A549 (cell line): ENCODE measurements around the gene EGLN2. TPM values are rescaled to one million over a fixed set of nuclear protein-coding genes. Genes with fewer than 3 reads are reported as not detected.
A peak's percentile ranks its signal among the peaks of the same experiment; 100 is the strongest.

Experiments
- ATAC-seq, 2 experiments: fragments of 200-7000 bp in 1 of 2; fragments of >200 bp in 1 of 2; cut with Nextera tagmentation in 1 of 2; cut with Tn5 transposase in 1 of 2; 3 replicates each; pipeline versions ENCODE4 v1.8.0 to v1.9.1; 2018 to 2020; ENCODE audit warnings: mild to moderate bottlenecking in 1 of 2, moderate library complexity in 1 of 2
- CTCF ChIA-PET: fragments of 300-600 bp; sonication (Branson Sonifier 250); formaldehyde crosslinking; extraction: SDS; loops from one replicate; lab custom pipeline; 2021; ENCODE audit warnings: antibody characterized with exemption, inconsistent platforms; lab: Yijun Ruan, JAX
- POLR2A ChIA-PET: fragments of 350-600 bp; formaldehyde crosslinking; extraction: SDS; loops from one replicate; lab custom pipeline; 2021; ENCODE audit warnings: antibody characterized with exemption, inconsistent platforms; lab: Yijun Ruan, JAX
- DNase-seq, 2 experiments: peaks; one replicate each; pipeline versions ENCODE4 v3.0.0 to v3.0.0-alpha.2; 2011 to 2016; ENCODE audit warnings: low read depth in 1 of 2, low spot score in 1 of 2
- FAIRE-seq: peaks from 2 replicates; lab custom pipeline; 2011; peaks lifted over from hg19 to GRCh38; lab: Jason Lieb, UNC
- H3K27ac ChIP-seq, 2 experiments: fragments of >200 bp; sonication (Bioruptor Twin); formaldehyde crosslinking; 3 replicates each; pipeline ENCODE4 v1.5.1; 2016 to 2017
- H3K4me1 ChIP-seq: fragments of >200 bp; sonication (Bioruptor Twin); formaldehyde crosslinking; 3 replicates; pipeline ENCODE4 v1.6.1; 2016
- H3K4me2 ChIP-seq: fragments of >200 bp; sonication (Bioruptor Twin); formaldehyde crosslinking; 3 replicates; pipeline ENCODE4 v1.6.1; 2016
- H3K4me3 ChIP-seq: fragments of >200 bp; sonication (Bioruptor Twin); formaldehyde crosslinking; 3 replicates; pipeline ENCODE4 v1.5.1; 2016
- H3K9me3 ChIP-seq: fragments of >200 bp; sonication (Bioruptor Twin); formaldehyde crosslinking; 3 replicates; pipeline ENCODE4 v1.6.1; 2016
- ESRRA ChIP-seq: fragments of 150-350 bp; IDR thresholded peaks from 2 replicates; pipeline ENCODE4 v1.6.1; 2014; ENCODE audit warnings: mild to moderate bottlenecking, low read length, borderline replicate concordance
- FOSL2 ChIP-seq, 2 experiments: fragments of 450-650 bp in 1 of 2; fragments of >200 bp in 1 of 2; sonication (Bioruptor Twin) in 1 of 2; formaldehyde crosslinking; IDR thresholded peaks; 2 replicates each; pipeline versions ENCODE4 v1.5.0 to v1.6.1; 2016 to 2020; ENCODE audit warnings: mild to moderate bottlenecking in 1 of 2, moderate library complexity in 1 of 2
- FOXS1 ChIP-seq: fragments of 250-450 bp; sonication (Bioruptor Pico); IDR thresholded peaks from 2 replicates; pipeline ENCODE4 v1.5.0; 2020; ENCODE audit warnings: mild to moderate bottlenecking, moderate library complexity
- HOXB13 ChIP-seq: fragments of 250-450 bp; sonication (Bioruptor Pico); IDR thresholded peaks from 2 replicates; pipeline ENCODE4 v1.5.0; 2020; ENCODE audit warnings: low read depth, mild to moderate bottlenecking, moderate library complexity
- HOXB5 ChIP-seq: fragments of 250-450 bp; sonication (Bioruptor Pico); IDR thresholded peaks from 2 replicates; pipeline ENCODE4 v1.5.0; 2020; ENCODE audit warnings: mild to moderate bottlenecking, moderate library complexity
- JUN ChIP-seq, 2 experiments: fragments of >200 bp; sonication (Bioruptor Twin); formaldehyde crosslinking; IDR thresholded peaks; 2 replicates in 1 of 2; 3 replicates in 1 of 2; pipeline ENCODE4 v1.6.1; 2016 to 2017
- JUNB ChIP-seq: fragments of >200 bp; sonication (Bioruptor Twin); formaldehyde crosslinking; IDR thresholded peaks from 2 replicates; pipeline ENCODE4 v1.6.1; 2016
- NR3C1 ChIP-seq: fragments of >200 bp; sonication (Bioruptor Twin); formaldehyde crosslinking; IDR thresholded peaks from 3 replicates; pipeline ENCODE4 v1.6.1; 2017
- PHF8 ChIP-seq: fragments of 200-600 bp; sonication (generic); IDR thresholded peaks from 2 replicates; pipeline ENCODE4 v1.6.1; 2016; ENCODE audit warnings: low read depth, mild to moderate bottlenecking, antibody characterized with exemption, moderate library complexity, borderline replicate concordance
- POLR2AphosphoS2 ChIP-seq: conservative IDR thresholded peaks from 2 replicates; pipeline ENCODE4 v1.6.1; 2012; ENCODE audit warnings: low read length, improper control_type of control experiment, inconsistent platforms
- RAD21 ChIP-seq, 2 experiments: fragments of >200 bp in 1 of 2; sonication (Bioruptor Twin) in 1 of 2; formaldehyde crosslinking in 1 of 2; IDR thresholded peaks in 1 of 2; conservative IDR thresholded peaks in 1 of 2; 2 replicates in 1 of 2; 3 replicates in 1 of 2; pipeline ENCODE4 v1.6.1; 2012 to 2018; ENCODE audit warnings: inconsistent platforms in 1 of 2
- RARB ChIP-seq: fragments of 250-450 bp; sonication (Bioruptor Pico); IDR thresholded peaks from 2 replicates; pipeline ENCODE4 v1.8.0; 2021; ENCODE audit warnings: mild to moderate bottlenecking, moderate library complexity
- SMC3 ChIP-seq: fragments of >200 bp; sonication (Bioruptor Twin); formaldehyde crosslinking; IDR thresholded peaks from 3 replicates; pipeline ENCODE4 v1.6.1; 2018; ENCODE audit warnings: inconsistent platforms
- TFCP2L1 ChIP-seq: fragments of 250-450 bp; sonication (Bioruptor Pico); IDR thresholded peaks from 2 replicates; pipeline ENCODE4 v1.5.0; 2021; ENCODE audit warnings: mild to moderate bottlenecking
- WGBS: methylation state at CpG from one replicate; pipeline ENCODE4 v1.1.6; 2017; ENCODE audit errors: missing lambda C conversion rate; 5-methylcytosine and 5-hydroxymethylcytosine counted together
- polyA plus RNA-seq, 4 experiments: library from polyadenylated mRNA; depleted of rRNA in 3 of 4; stranded (reverse); fragments of >200 nt; fragmentation: RNase III in 1 of 4; extraction: RNeasy Plus Mini Kit Qiagen cat#74134 plus additional on column Dnase treatment in 1 of 4; gene quantifications; 2 replicates in 3 of 4; 3 replicates in 1 of 4; pipeline ENCODE4 v1.2.3, GENCODE V29; 2011 to 2017
- TF ChIP-seq, protein P1 (sequence below): fragments of 150-350 bp; IDR thresholded peaks from 2 replicates; pipeline ENCODE4 v1.6.1; 2014; ENCODE audit warnings: low read depth, mild to moderate bottlenecking, low read length
- TF ChIP-seq, protein P2 (sequence below): fragments of >200 bp; sonication (Bioruptor Twin); formaldehyde crosslinking; IDR thresholded peaks from 3 replicates; pipeline ENCODE4 v1.5.1; 2016

The EGLN2 gene
- polyA plus RNA-seq, 2 of the 4 experiments (the other 2 are of a cell fraction): 34.7 to 81.4 TPM

DNA sequence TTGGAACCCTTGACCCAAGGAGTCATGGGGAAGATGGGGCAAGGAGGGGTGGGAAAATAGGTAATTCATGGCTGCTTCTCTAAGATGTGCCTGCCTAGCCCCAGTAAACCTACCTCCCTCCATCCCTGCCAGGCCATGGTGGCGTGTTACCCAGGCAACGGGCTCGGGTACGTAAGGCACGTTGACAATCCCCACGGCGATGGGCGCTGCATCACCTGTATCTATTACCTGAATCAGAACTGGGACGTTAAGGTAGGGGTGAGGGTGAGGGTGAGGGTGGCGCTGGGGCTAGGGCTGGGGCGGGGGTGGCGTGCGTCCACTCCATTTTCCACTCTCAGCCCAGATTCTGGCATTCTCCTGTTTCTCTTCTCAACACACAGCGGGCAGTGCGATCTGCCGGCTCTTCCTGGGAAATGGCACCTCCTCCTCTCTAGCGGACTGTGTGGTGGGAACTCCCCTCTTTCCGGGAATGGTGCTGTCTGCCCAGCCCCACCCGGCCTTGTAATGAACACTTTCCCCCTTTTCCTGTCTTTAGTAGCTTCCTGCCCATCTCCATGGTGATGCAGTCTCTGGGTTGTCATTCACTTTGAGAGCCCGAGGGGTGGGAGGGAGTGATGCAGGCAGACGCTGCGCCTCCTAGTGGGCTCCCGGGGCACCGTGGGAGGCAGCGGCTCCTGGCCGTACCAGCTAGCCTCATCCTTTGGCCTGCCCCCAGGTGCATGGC lies 7.6 kb downstream of the EGLN2 start (continued):
- TF ChIP-seq SMC3: peak; percentile 79
- no peak; the same call in 1 of the 2 replicates for TF ChIP-seq TFCP2L1 (CRISPR knock-in tag)
- no peak for TF ChIP-seq JUNB
- TF ChIP-seq ESRRA: no peak
- no peak for TF ChIP-seq NR3C1
- no peak for TF ChIP-seq HOXB13 (CRISPR knock-in tag)
- no peak for TF ChIP-seq FOXS1
- TF ChIP-seq RARB (CRISPR knock-in tag): no peak
- no peak for TF ChIP-seq FOSL2 (IDR thresholded peaks at IDR 0.05)
- TF ChIP-seq FOSL2 (CRISPR knock-in tag; IDR thresholded peaks at IDR 0.05): 0 out of 2 replicates have a peak, but pooled peaks have one; percentile 19

DNA sequence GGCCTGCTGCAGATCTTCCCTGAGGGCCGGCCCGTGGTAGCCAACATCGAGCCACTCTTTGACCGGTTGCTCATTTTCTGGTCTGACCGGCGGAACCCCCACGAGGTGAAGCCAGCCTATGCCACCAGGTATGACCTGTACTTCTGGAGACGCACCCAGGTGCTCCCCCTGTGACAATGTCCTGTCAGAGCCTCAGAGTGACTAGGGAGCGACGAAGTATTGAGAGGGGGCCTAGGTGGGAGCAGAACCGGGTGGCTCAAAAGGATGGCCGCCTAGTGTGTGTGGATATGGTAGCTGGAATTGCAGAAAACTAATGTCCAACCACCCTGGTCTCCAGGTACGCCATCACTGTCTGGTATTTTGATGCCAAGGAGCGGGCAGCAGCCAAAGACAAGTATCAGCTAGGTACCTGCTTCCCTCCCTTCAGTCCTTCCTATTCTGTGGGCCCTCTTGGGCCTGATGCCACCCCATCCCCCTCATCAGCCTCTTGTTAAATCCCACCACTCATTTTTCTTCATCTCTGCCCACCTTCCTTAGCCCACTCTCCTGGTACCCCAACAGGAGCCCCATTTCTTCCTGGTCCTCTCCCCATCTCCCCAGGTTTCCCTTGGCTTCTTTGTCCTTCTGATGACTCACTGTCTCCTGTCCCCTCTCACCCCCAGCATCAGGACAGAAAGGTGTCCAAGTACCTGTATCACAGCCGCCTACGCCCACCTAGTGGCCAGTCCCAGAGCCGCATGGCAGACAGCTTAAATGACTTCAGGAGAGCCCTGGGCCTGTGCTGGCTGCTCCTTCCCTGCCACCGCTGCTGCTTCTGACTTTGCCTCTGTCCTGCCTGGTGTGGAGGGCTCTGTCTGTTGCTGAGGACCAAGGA lies 8.4 kb downstream of the EGLN2 start:
- FAIRE-seq (no peak), DNase-seq (peak; percentile 71 to 78), ATAC-seq (peak; percentile 31 to 32)
- no peak overlapping the region for H3K4me2 ChIP-seq
- H3K4me1 ChIP-seq: peaks cover 36% of the 10 kb centered on the region
- H3K9me3 ChIP-seq: no peaks in the 10 kb centered on the region
- CTCF ChIA-PET: interaction anchor here (0.5 to 15.7 kb wide), 48 partner anchors 9 to 344 kb away, joined by 3 to 162 read pairs (median 4); partner anchors contain the start of genes ACTMAP, COQ8B, CYP2F1 and EGLN2
- H3K4me3 ChIP-seq: no peak overlapping the region
- 0 out of 2 replicates have a peak, but pooled peaks have one; percentile 49 for TF ChIP-seq HOXB5 (CRISPR knock-in tag)
- TF ChIP-seq, protein P1, sequence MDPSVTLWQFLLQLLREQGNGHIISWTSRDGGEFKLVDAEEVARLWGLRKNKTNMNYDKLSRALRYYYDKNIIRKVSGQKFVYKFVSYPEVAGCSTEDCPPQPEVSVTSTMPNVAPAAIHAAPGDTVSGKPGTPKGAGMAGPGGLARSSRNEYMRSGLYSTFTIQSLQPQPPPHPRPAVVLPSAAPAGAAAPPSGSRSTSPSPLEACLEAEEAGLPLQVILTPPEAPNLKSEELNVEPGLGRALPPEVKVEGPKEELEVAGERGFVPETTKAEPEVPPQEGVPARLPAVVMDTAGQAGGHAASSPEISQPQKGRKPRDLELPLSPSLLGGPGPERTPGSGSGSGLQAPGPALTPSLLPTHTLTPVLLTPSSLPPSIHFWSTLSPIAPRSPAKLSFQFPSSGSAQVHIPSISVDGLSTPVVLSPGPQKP: no peak
- TF ChIP-seq ESRRA: no peak
- peak; percentile 34 to 49; a peak in 4 of 5 replicates for TF ChIP-seq RAD21 (conservative IDR thresholded peaks at IDR 0.05 in 1 of 2, IDR thresholded peaks at IDR 0.05 in 1 of 2)
- TF ChIP-seq POLR2AphosphoS2: peak; percentile 39; the same call in 1 of the 2 replicates
- TF ChIP-seq, protein P2, sequence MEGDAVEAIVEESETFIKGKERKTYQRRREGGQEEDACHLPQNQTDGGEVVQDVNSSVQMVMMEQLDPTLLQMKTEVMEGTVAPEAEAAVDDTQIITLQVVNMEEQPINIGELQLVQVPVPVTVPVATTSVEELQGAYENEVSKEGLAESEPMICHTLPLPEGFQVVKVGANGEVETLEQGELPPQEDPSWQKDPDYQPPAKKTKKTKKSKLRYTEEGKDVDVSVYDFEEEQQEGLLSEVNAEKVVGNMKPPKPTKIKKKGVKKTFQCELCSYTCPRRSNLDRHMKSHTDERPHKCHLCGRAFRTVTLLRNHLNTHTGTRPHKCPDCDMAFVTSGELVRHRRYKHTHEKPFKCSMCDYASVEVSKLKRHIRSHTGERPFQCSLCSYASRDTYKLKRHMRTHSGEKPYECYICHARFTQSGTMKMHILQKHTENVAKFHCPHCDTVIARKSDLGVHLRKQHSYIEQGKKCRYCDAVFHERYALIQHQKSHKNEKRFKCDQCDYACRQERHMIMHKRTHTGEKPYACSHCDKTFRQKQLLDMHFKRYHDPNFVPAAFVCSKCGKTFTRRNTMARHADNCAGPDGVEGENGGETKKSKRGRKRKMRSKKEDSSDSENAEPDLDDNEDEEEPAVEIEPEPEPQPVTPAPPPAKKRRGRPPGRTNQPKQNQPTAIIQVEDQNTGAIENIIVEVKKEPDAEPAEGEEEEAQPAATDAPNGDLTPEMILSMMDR: peak; percentile 34
- no peak for TF ChIP-seq FOSL2 (IDR thresholded peaks at IDR 0.05)
- peak; percentile 54 for TF ChIP-seq FOSL2 (CRISPR knock-in tag; IDR thresholded peaks at IDR 0.05)
- WGBS: 84% methylated on average over 18 of the region's 18 CpGs
- H3K27ac ChIP-seq: no peak overlapping the region
- POLR2A ChIA-PET: interaction anchor here (1.1 to 3.3 kb wide), 6 partner anchors 9 to 144 kb away, joined by 3 to 17 read pairs (median 6); partner anchors contain the start of genes ACTMAP, EGLN2, NUMBL and RAB4B

- POLR2A ChIA-PET: interaction anchor here (2.5 to 3.3 kb wide), 2 partner anchors 9 to 30 kb away, joined by 16 to 17 read pairs; partner anchors contain the start of genes EGLN2 and RAB4B
- 90% methylated on average over 2 of the region's 2 CpGs for WGBS
- no peaks in the 10 kb centered on the region for H3K9me3 ChIP-seq
- ATAC-seq (no peak), FAIRE-seq (no peak), DNase-seq (no peak)
- H3K4me3 ChIP-seq: no peak overlapping the region
- CTCF ChIA-PET: interaction anchor here (0.9 to 15.7 kb wide), 27 partner anchors 10 to 306 kb away, joined by 3 to 162 read pairs (median 6); partner anchors contain the start of genes ACTMAP, COQ8B, CYP2F1 and EGLN2
- H3K27ac ChIP-seq: no peak overlapping the region
- no peak for TF ChIP-seq PHF8
- 0 out of 5 replicates have a peak, but pooled peaks of 1 of the 2 experiments have one; percentile 29 for TF ChIP-seq JUN (IDR thresholded peaks at IDR 0.05)
- peaks cover 33% of the 10 kb centered on the region for H3K4me1 ChIP-seq
- no peak overlapping the region for H3K4me2 ChIP-seq
Measured at GRCh38 chr19:40808021-40808325, 9.0 kb downstream of the EGLN2 start.
